NB4 (cell line): ENCODE data around the gene SPEN.

Experiments used
- DNase-seq: peaks from one replicate; pipeline ENCODE4 v3.0.0; 2010; ENCODE audit warnings: low read depth
- H3K4me3 ChIP-seq: one replicate; pipeline ENCODE4 v1.5.1; 2011; ENCODE audit warnings: mild to moderate bottlenecking, low read depth, low read length, moderate library complexity
- CTCF ChIP-seq: IDR thresholded peaks from one replicate; pipeline ENCODE4 v1.5.1; 2012; ENCODE audit warnings: low read depth, low read length
- MAX ChIP-seq: IDR thresholded peaks from 2 replicates; pipeline ENCODE4 v1.6.1; 2011; ENCODE audit warnings: low read depth, low read length
- MYC ChIP-seq: IDR thresholded peaks from 2 replicates; pipeline ENCODE4 v1.6.1; 2011; ENCODE audit warnings: low read depth, low read length
- POLR2A ChIP-seq: IDR thresholded peaks from 2 replicates; pipeline ENCODE4 v1.6.1; 2011; ENCODE audit warnings: mild to moderate bottlenecking; ENCODE audit not compliant: insufficient read length; ENCODE audit errors: extremely low read depth

Gene SPEN

GRCh38 chr1:15958793-15959192 lies 111.3 kb downstream of the SPEN start:
- H3K4me3 ChIP-seq = no peak overlapping the region
- DNase-seq = no peak
- TF ChIP-seq POLR2A (no peak), MAX (no peak), CTCF (no peak), MYC (no peak)

- H3K4me3 ChIP-seq = no peak overlapping the region
- DNase-seq = no peak
- no peak for TF ChIP-seq CTCF
- no peak for TF ChIP-seq MYC
- no peak for TF ChIP-seq POLR2A
- no peak for TF ChIP-seq MAX
These were observed 111.9 kb downstream of the SPEN start for GRCh38 chr1:15959424-15959823.

GRCh38 chr1:15959827-15960446 lies 112.4 kb downstream of the SPEN start:
- no peak overlapping the region for H3K4me3 ChIP-seq
- DNase-seq = no peak
- no peak for TF ChIP-seq CTCF
- no peak for TF ChIP-seq POLR2A
- TF ChIP-seq MAX = no peak
- no peak for TF ChIP-seq MYC

GRCh38 chr1:15960808-15961207 lies 113.3 kb downstream of the SPEN start:
- no peak for DNase-seq
- no peak for TF ChIP-seq MYC
- TF ChIP-seq MAX = no peak
- TF ChIP-seq CTCF = no peak
- TF ChIP-seq POLR2A = no peak
- no peak overlapping the region for H3K4me3 ChIP-seq

GRCh38 chr1:15961492-15961891 lies 114.0 kb downstream of the SPEN start:
- H3K4me3 ChIP-seq = no peak overlapping the region
- TF ChIP-seq POLR2A (no peak), CTCF (no peak), MAX (no peak), MYC (no peak)
- no peak for DNase-seq
